ENCODE results near the gene FCSK.

DNA sequence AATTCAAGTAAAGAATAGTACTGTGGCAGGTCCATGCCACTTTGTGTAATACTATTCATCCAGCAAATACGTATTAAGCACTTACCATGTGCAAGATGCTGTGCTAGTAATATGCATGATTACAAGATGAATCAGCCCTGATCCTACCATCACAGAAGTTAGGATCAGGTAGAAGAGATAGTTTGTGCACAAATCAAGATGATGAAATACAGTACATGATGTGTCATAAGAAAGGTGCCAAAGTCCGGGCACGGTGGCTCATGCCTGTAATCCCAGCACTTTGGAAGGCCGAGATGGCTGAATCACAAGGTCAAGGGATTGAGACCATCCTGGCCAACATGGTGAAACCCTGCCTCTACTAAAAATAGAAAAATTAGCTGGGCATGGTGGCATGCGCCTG, 58.1 kb downstream of the FCSK start:
- TF ChIP-seq POLR2AphosphoS5 (IDR thresholded peaks at IDR 0.05) (no peak), EZH2 (IDR thresholded peaks at IDR 0.05; ENCODE audit: borderline replicate concordance, insufficient read depth, low read length, poor library complexity, severe bottlenecking) (no peak), SMC3 (conservative IDR thresholded peaks at IDR 0.05; ENCODE audit: poor library complexity) (no peak), MXI1 (conservative IDR thresholded peaks at IDR 0.05; ENCODE audit: poor library complexity, severe bottlenecking) (no peak), EP300 (conservative IDR thresholded peaks at IDR 0.05; ENCODE audit: poor library complexity, severe bottlenecking) (no peak), RAD21 (conservative IDR thresholded peaks at IDR 0.05) (no peak), TAF1 (IDR thresholded peaks at IDR 0.05; ENCODE audit: low read depth) (no peak)
- TF ChIP-seq, protein P1, sequence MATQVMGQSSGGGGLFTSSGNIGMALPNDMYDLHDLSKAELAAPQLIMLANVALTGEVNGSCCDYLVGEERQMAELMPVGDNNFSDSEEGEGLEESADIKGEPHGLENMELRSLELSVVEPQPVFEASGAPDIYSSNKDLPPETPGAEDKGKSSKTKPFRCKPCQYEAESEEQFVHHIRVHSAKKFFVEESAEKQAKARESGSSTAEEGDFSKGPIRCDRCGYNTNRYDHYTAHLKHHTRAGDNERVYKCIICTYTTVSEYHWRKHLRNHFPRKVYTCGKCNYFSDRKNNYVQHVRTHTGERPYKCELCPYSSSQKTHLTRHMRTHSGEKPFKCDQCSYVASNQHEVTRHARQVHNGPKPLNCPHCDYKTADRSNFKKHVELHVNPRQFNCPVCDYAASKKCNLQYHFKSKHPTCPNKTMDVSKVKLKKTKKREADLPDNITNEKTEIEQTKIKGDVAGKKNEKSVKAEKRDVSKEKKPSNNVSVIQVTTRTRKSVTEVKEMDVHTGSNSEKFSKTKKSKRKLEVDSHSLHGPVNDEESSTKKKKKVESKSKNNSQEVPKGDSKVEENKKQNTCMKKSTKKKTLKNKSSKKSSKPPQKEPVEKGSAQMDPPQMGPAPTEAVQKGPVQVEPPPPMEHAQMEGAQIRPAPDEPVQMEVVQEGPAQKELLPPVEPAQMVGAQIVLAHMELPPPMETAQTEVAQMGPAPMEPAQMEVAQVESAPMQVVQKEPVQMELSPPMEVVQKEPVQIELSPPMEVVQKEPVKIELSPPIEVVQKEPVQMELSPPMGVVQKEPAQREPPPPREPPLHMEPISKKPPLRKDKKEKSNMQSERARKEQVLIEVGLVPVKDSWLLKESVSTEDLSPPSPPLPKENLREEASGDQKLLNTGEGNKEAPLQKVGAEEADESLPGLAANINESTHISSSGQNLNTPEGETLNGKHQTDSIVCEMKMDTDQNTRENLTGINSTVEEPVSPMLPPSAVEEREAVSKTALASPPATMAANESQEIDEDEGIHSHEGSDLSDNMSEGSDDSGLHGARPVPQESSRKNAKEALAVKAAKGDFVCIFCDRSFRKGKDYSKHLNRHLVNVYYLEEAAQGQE (IDR thresholded peaks at IDR 0.05; ENCODE audit: borderline replicate concordance), result no peak
- TF ChIP-seq, protein P2, sequence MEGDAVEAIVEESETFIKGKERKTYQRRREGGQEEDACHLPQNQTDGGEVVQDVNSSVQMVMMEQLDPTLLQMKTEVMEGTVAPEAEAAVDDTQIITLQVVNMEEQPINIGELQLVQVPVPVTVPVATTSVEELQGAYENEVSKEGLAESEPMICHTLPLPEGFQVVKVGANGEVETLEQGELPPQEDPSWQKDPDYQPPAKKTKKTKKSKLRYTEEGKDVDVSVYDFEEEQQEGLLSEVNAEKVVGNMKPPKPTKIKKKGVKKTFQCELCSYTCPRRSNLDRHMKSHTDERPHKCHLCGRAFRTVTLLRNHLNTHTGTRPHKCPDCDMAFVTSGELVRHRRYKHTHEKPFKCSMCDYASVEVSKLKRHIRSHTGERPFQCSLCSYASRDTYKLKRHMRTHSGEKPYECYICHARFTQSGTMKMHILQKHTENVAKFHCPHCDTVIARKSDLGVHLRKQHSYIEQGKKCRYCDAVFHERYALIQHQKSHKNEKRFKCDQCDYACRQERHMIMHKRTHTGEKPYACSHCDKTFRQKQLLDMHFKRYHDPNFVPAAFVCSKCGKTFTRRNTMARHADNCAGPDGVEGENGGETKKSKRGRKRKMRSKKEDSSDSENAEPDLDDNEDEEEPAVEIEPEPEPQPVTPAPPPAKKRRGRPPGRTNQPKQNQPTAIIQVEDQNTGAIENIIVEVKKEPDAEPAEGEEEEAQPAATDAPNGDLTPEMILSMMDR (IDR thresholded peaks at IDR 0.05; ENCODE audit: poor library complexity, severe bottlenecking), result no peak
